H1 (cell line): ENCODE results near the gene ZFAND5. TPM values are rescaled to one million over a fixed set of nuclear protein-coding genes. Genes with fewer than 3 reads are reported as not detected.

ENCODE experiments used
- CTCF ChIA-PET: fragments of 300-600 bp; sonication (Branson Sonifier 250); formaldehyde crosslinking; loops from one replicate; lab custom pipeline; 2021; ENCODE audit not compliant: partially characterized antibody; lab: Charles Lee
- POLR2A ChIA-PET: fragments of 300-600 bp; sonication (Branson Sonifier 250); formaldehyde crosslinking; loops from one replicate; lab custom pipeline; 2021; ENCODE audit warnings: inconsistent platforms; ENCODE audit not compliant: partially characterized antibody; lab: Charles Lee
- DNase-seq, 2 experiments: peaks; one replicate each; pipeline versions ENCODE4 v3.0.0 to v3.0.0-alpha.2; 2010 to 2022; ENCODE audit warnings: low spot score in 2 of 2, low read depth in 1 of 2, mixed read lengths in 1 of 2
- FAIRE-seq: peaks from 2 replicates; lab custom pipeline; 2011; peaks lifted over from hg19 to GRCh38; lab: Jason Lieb, UNC
- H2AFZ ChIP-seq: 2 replicates; pipeline ENCODE4 v1.8.1; 2012; ENCODE audit warnings: low read length, inconsistent platforms
- H2AK5ac ChIP-seq: 2 replicates; pipeline ENCODE4 v1.6.1; 2013; ENCODE audit warnings: low read depth, low read length
- H2BK120ac ChIP-seq: replicated peaks from 2 replicates; pipeline ENCODE3; 2013; ENCODE audit warnings: low read depth, low read length, inconsistent platforms
- H2BK12ac ChIP-seq: 2 replicates; pipeline ENCODE4 v1.6.1; 2013; ENCODE audit warnings: low read depth, low read length
- H2BK15ac ChIP-seq: 2 replicates; pipeline ENCODE4 v1.6.1; 2013; ENCODE audit warnings: low read length
- H2BK20ac ChIP-seq: 2 replicates; pipeline ENCODE4 v1.6.1; 2013; ENCODE audit warnings: low read length
- H2BK5ac ChIP-seq: 2 replicates; pipeline ENCODE4 v1.6.1; 2013; ENCODE audit warnings: low read depth, low read length
- H3K14ac ChIP-seq: 2 replicates; pipeline ENCODE4 v1.6.1; 2013; ENCODE audit warnings: inconsistent platforms; ENCODE audit not compliant: insufficient read length
- H3K18ac ChIP-seq: 2 replicates; pipeline ENCODE4 v1.6.1; 2013; ENCODE audit warnings: low read length; ENCODE audit errors: extremely low read depth
- H3K23ac ChIP-seq: 2 replicates; pipeline ENCODE4 v1.6.1; 2013; ENCODE audit warnings: inconsistent platforms; ENCODE audit not compliant: insufficient read length
- H3K23me2 ChIP-seq: 2 replicates; pipeline ENCODE4 v1.6.1; 2013; ENCODE audit warnings: low read depth, low read length
- H3K27ac ChIP-seq: 2 replicates; pipeline ENCODE4 v1.6.1; 2011; ENCODE audit warnings: low read depth, low read length, inconsistent platforms
- H3K27me3 ChIP-seq, 4 experiments: replicated peaks in 1 of 4; 1 replicate in 1 of 4; 2 replicates in 3 of 4; pipeline versions ENCODE4 v1.6.1 to v1.8.1; 2011 to 2013; ENCODE audit warnings: low read length in 3 of 4, mild to moderate bottlenecking in 3 of 4, inconsistent platforms in 2 of 4, mixed read lengths in 2 of 4, moderate library complexity in 1 of 4; ENCODE audit not compliant: control insufficient read depth in 3 of 4, insufficient read depth in 3 of 4; ENCODE audit errors: extremely low read depth in 1 of 4
- H3K36me3 ChIP-seq, 4 experiments: 2 replicates each; pipeline versions ENCODE4 v1.6.1 to v1.8.1; 2011 to 2013; ENCODE audit warnings: mild to moderate bottlenecking in 4 of 4, low read length in 3 of 4, moderate library complexity in 2 of 4, control low read depth in 1 of 4, inconsistent platforms in 1 of 4; ENCODE audit not compliant: insufficient read depth in 4 of 4, control insufficient read depth in 2 of 4
- H3K4ac ChIP-seq: replicated peaks from 2 replicates; pipeline ENCODE3; 2013; ENCODE audit warnings: low read length, low read depth, mixed read lengths, inconsistent platforms; ENCODE audit not compliant: insufficient read length
- H3K4me1 ChIP-seq, 4 experiments: replicated peaks in 1 of 4; 1 replicate in 1 of 4; 2 replicates in 3 of 4; pipeline versions ENCODE4 v1.6.1 to v1.8.1; 2011 to 2013; ENCODE audit warnings: low read length in 3 of 4, inconsistent platforms in 2 of 4, mixed read lengths in 1 of 4; ENCODE audit not compliant: insufficient read depth in 4 of 4, control insufficient read depth in 3 of 4
- H3K4me2 ChIP-seq, 2 experiments: 2 replicates each; pipeline versions ENCODE4 v1.6.1 to v1.8.1; 2011 to 2013; ENCODE audit warnings: low read depth in 2 of 2, low read length in 2 of 2, control low read depth in 1 of 2, inconsistent platforms in 1 of 2, mild to moderate bottlenecking in 1 of 2; ENCODE audit not compliant: insufficient read depth in 1 of 2
- H3K4me3 ChIP-seq, 4 experiments: fragments of 200-600, 300-600 bp in 1 of 4; sonication (generic), shearing (Covaris generic), sonication (Bioruptor Twin) in 1 of 4; 2 replicates each; pipeline versions ENCODE4 v1.5.1 to v1.8.1; 2011 to 2016; ENCODE audit warnings: low read length in 4 of 4, low read depth in 3 of 4, control low read depth in 2 of 4, inconsistent platforms in 2 of 4, mild to moderate bottlenecking in 2 of 4, mixed read lengths in 1 of 4, moderate library complexity in 1 of 4; ENCODE audit not compliant: insufficient read depth in 2 of 4; ENCODE audit errors: extremely low read depth in 1 of 4
- H3K56ac ChIP-seq: replicated peaks from 2 replicates; pipeline ENCODE3; 2013; ENCODE audit warnings: low read depth, mild to moderate bottlenecking, mixed read lengths, low read length, inconsistent platforms; ENCODE audit not compliant: insufficient read length
- H3K79me1 ChIP-seq: 2 replicates; pipeline ENCODE4 v1.6.1; 2013; ENCODE audit warnings: low read depth, low read length, control low read depth
- H3K79me2 ChIP-seq, 2 experiments: 2 replicates each; pipeline versions ENCODE4 v1.6.1 to v1.8.1; 2012 to 2013; ENCODE audit warnings: low read length in 2 of 2, mild to moderate bottlenecking in 2 of 2, inconsistent platforms in 1 of 2; ENCODE audit not compliant: insufficient read depth in 2 of 2, control insufficient read depth in 1 of 2
- H3K9ac ChIP-seq, 4 experiments: replicated peaks in 1 of 4; 1 replicate in 1 of 4; 2 replicates in 3 of 4; pipeline versions ENCODE4 v1.6.1 to v1.8.1; 2011 to 2013; ENCODE audit warnings: low read depth in 3 of 4, low read length in 3 of 4, control low read depth in 2 of 4, mild to moderate bottlenecking in 2 of 4, moderate library complexity in 2 of 4, inconsistent platforms in 1 of 4; ENCODE audit errors: extremely low read depth in 1 of 4
- H3K9me3 ChIP-seq, 2 experiments: 2 replicates each; pipeline versions ENCODE4 v1.6.1 to v1.8.1; 2012 to 2013; ENCODE audit warnings: mild to moderate bottlenecking in 2 of 2, moderate library complexity in 2 of 2, control low read depth in 1 of 2, inconsistent platforms in 1 of 2, low read depth in 1 of 2, low read length in 1 of 2, mixed read lengths in 1 of 2; ENCODE audit not compliant: insufficient read depth in 2 of 2
- H4K20me1 ChIP-seq, 2 experiments: replicated peaks in 1 of 2; 2 replicates each; pipeline versions ENCODE3 to v1.8.1; 2011 to 2013; ENCODE audit warnings: inconsistent platforms in 2 of 2, low read length in 2 of 2, mild to moderate bottlenecking in 1 of 2; ENCODE audit not compliant: insufficient read depth in 2 of 2, control insufficient read depth in 1 of 2
- H4K5ac ChIP-seq: 2 replicates; pipeline ENCODE4 v1.6.1; 2013; ENCODE audit warnings: low read length, low read depth, mixed read lengths, inconsistent platforms; ENCODE audit not compliant: insufficient read length
- H4K8ac ChIP-seq: 2 replicates; pipeline ENCODE4 v1.8.0; 2013; ENCODE audit warnings: mild to moderate bottlenecking, moderate library complexity, low read length, inconsistent platforms; ENCODE audit not compliant: insufficient read depth; ENCODE audit errors: extremely low read depth
- H4K91ac ChIP-seq: replicated peaks from 2 replicates; pipeline ENCODE3; 2013; ENCODE audit warnings: low read length, mixed read lengths, inconsistent platforms; ENCODE audit not compliant: insufficient read length
- EZH2 ChIP-seq: fragments of 200-600 bp; sonication (generic); IDR thresholded peaks from 2 replicates; pipeline ENCODE4 v1.7.1; 2012; ENCODE audit warnings: low read depth, mild to moderate bottlenecking, moderate library complexity, low read length, inconsistent platforms; ENCODE audit not compliant: severe bottlenecking
- POLR2A ChIP-seq, 2 experiments: IDR thresholded peaks; 1 replicate in 1 of 2; 2 replicates in 1 of 2; pipeline ENCODE4 v1.6.1; 2011; ENCODE audit warnings: low read depth in 2 of 2, low read length in 2 of 2, mild to moderate bottlenecking in 2 of 2; ENCODE audit errors: control extremely low read depth in 1 of 2
- WGBS, 2 experiments: shearing (Covaris generic) in 1 of 2; methylation state at CpG; one replicate each; pipeline versions ENCODE4 v1.1.6 to v1.1.7; 2013 to 2015; ENCODE audit warnings: low lambda C conversion rate in 2 of 2, mixed read lengths in 2 of 2, inconsistent platforms in 1 of 2, low coverage in 1 of 2, missing lambda C conversion rate in 1 of 2; ENCODE audit not compliant: insufficient replicate concordance in 2 of 2, insufficient coverage in 1 of 2, insufficient read length in 1 of 2; ENCODE audit errors: extremely low coverage in 1 of 2, missing lambda C conversion rate in 1 of 2; 5-methylcytosine and 5-hydroxymethylcytosine counted together
- polyA plus RNA-seq, 7 experiments: library from polyadenylated mRNA; depleted of rRNA in 3 of 7; stranded (reverse) in 5 of 7; unstranded in 2 of 7; fragments of >200 nt in 5 of 7; fragments of 200-250 nt in 2 of 7; gene quantifications; 1 replicate in 5 of 7; 2 replicates in 1 of 7; 4 replicates in 1 of 7; pipeline versions ENCODE4 v1.2.1 to v1.2.3, GENCODE V29; 2011 to 2013; ENCODE audit warnings: missing spikeins in 2 of 7, mixed read lengths in 2 of 7
- total RNA-seq: library from RNA; stranded (reverse); fragmentation: NEBNext Ultra II Directional; extraction: Animal tissue kit (Norgen Biotek cat#: 25700); gene quantifications from 2 replicates; pipeline ENCODE4 v1.2.1, GENCODE V29; 2021
- TF ChIP-seq, protein P1 (sequence below): IDR thresholded peaks from 2 replicates; pipeline ENCODE4 v1.6.1; 2011; ENCODE audit warnings: low read depth, mild to moderate bottlenecking, low read length; ENCODE audit not compliant: insufficient read depth

Gene ZFAND5
- total and polyA plus RNA-seq, 2 of the 8 experiments (the other 6 are each of a cell fraction or from before 2014, with no cell fraction given): 76.7 to 225 TPM

DNA sequence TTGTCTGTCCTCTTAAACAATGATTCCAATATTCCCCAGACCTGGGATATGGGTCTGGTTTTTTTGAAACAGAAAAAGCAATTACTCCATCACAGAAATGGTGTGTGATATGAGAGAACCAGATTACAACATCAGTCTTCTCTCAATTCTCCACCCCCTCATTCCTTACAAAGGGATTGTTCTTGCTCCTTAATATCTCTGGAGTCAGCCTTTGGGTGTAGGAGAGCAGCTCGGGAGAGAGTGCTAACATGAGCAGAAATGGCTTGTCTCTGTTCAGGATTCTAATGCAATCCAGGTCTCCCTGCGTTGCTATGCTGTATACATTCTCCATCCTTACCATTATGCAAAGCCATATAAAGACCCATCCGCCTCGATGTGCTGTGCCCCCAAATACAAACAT, 32.7 kb downstream of the ZFAND5 start:
- no peak overlapping the region for H2BK15ac ChIP-seq
- H4K20me1 ChIP-seq: no peaks in the 10 kb centered on the region
- no peak overlapping the region for H3K23ac ChIP-seq
- H3K9ac ChIP-seq: no peak overlapping the region
- TF ChIP-seq POLR2A (IDR thresholded peaks at IDR 0.05; ENCODE audit: control extremely low read depth in 1 of 2, low read depth in 2 of 2, low read length in 2 of 2) (no peak), EZH2 (no peak)
- TF ChIP-seq, protein P1, sequence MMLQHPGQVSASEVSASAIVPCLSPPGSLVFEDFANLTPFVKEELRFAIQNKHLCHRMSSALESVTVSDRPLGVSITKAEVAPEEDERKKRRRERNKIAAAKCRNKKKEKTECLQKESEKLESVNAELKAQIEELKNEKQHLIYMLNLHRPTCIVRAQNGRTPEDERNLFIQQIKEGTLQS: no peak
- H2AK5ac ChIP-seq: no peak overlapping the region
- H3K79me2 ChIP-seq: no peaks in the 10 kb centered on the region
- H4K8ac ChIP-seq: no peak overlapping the region
- WGBS, 2 experiments: 85% methylated on average over 4 of the region's 4 CpGs; no CpG with 5 or more reads in 1 of the 2 experiments
- H3K4me3 ChIP-seq: no peak overlapping the region
- H3K18ac ChIP-seq: no peak overlapping the region
- no peak overlapping the region for H2BK12ac ChIP-seq
- H2BK5ac ChIP-seq: no peak overlapping the region
- H2BK120ac ChIP-seq: no peak overlapping the region
- no peaks in the 10 kb centered on the region for H3K36me3 ChIP-seq
- no peak overlapping the region for H3K56ac ChIP-seq
- H2BK20ac ChIP-seq: no peak overlapping the region
- no peak for DNase-seq
- no peaks in the 10 kb centered on the region for H3K79me1 ChIP-seq
- ChIA-PET CTCF (interaction anchor here (1.0 to 2.0 kb wide), 4 partner anchors 16 to 292 kb away, joined by 4 read pairs; no protein-coding TSS in a partner anchor), POLR2A (no interaction called here)
- no peak overlapping the region for H4K91ac ChIP-seq
- no peaks in the 10 kb centered on the region for H3K27me3 ChIP-seq
- no peaks in the 10 kb centered on the region for H3K23me2 ChIP-seq
- no peak overlapping the region for H2AFZ ChIP-seq
- H3K14ac ChIP-seq: no peak overlapping the region
- no peak for FAIRE-seq
- no peak overlapping the region for H3K27ac ChIP-seq
- H3K9me3 ChIP-seq: no peaks in the 10 kb centered on the region
- H4K5ac ChIP-seq: no peak overlapping the region
- H3K4me2 ChIP-seq: no peak overlapping the region
- no peak overlapping the region for H3K4ac ChIP-seq
- no peaks in the 10 kb centered on the region for H3K4me1 ChIP-seq
